Fibroblast of lung (primary cell): ENCODE data around the gene SF3B1. TPM values are rescaled to one million over a fixed set of nuclear protein-coding genes. Genes with fewer than 3 reads are reported as not detected.

Experiments
- DNase-seq, 2 donors: peaks; one replicate each; pipeline versions ENCODE4 v3.0.0 to v3.0.0-alpha.2; 2010; ENCODE audit warnings: low read depth in 2 of 2
- H2AFZ ChIP-seq: 2 replicates; pipeline ENCODE4 v1.5.1; 2012; ENCODE audit warnings: low read length, control low read depth, inconsistent platforms
- H3K27ac ChIP-seq: 2 replicates; pipeline ENCODE4 v1.5.1; 2011; ENCODE audit warnings: low read length, control low read depth; ENCODE audit not compliant: insufficient read depth
- H3K27me3 ChIP-seq: 2 replicates; pipeline ENCODE4 v1.5.1; 2011; ENCODE audit warnings: mild to moderate bottlenecking, low read length; ENCODE audit not compliant: control insufficient read depth, insufficient read depth
- H3K36me3 ChIP-seq: 2 replicates; pipeline ENCODE4 v1.5.1; 2011; ENCODE audit warnings: low read length; ENCODE audit not compliant: control insufficient read depth, insufficient read depth
- H3K4me1 ChIP-seq: 2 replicates; pipeline ENCODE4 v1.5.1; 2011; ENCODE audit warnings: low read length; ENCODE audit not compliant: control insufficient read depth, insufficient read depth; ENCODE audit errors: extremely low read depth
- H3K4me2 ChIP-seq: 2 replicates; pipeline ENCODE4 v1.5.1; 2011; ENCODE audit warnings: low read length, control low read depth; ENCODE audit not compliant: insufficient read depth; ENCODE audit errors: extremely low read depth
- H3K4me3 ChIP-seq, 4 experiments: fragments of 200-600 bp in 1 of 4; sonication (generic) in 1 of 4; replicated peaks in 1 of 4; 2 replicates each; pipeline ENCODE4 v1.5.1; 2011 to 2016; ENCODE audit warnings: low read length in 4 of 4, low read depth in 3 of 4, mild to moderate bottlenecking in 3 of 4, control low read depth in 2 of 4, inconsistent platforms in 1 of 4, mixed read lengths in 1 of 4; ENCODE audit not compliant: insufficient read depth in 1 of 4; ENCODE audit errors: control extremely low read depth in 1 of 4
- H3K79me2 ChIP-seq: 2 replicates; pipeline ENCODE4 v1.5.1; 2012; ENCODE audit warnings: mild to moderate bottlenecking, low read length, inconsistent platforms; ENCODE audit not compliant: control insufficient read depth, insufficient read depth
- H3K9ac ChIP-seq: 2 replicates; pipeline ENCODE4 v1.5.1; 2011; ENCODE audit warnings: mild to moderate bottlenecking, low read length, control low read depth; ENCODE audit not compliant: insufficient read depth
- H3K9me3 ChIP-seq: 2 replicates; pipeline ENCODE4 v1.5.1; 2012; ENCODE audit warnings: low read depth, low read length; ENCODE audit not compliant: control insufficient read depth, insufficient read depth
- H4K20me1 ChIP-seq: 2 replicates; pipeline ENCODE4 v1.5.1; 2011; ENCODE audit warnings: low read length; ENCODE audit not compliant: control insufficient read depth, insufficient read depth; ENCODE audit errors: extremely low read depth
- EZH2 ChIP-seq: IDR thresholded peaks from 2 replicates; pipeline ENCODE4 v1.5.1; 2012; ENCODE audit warnings: low read length, control low read depth, mild to moderate bottlenecking; ENCODE audit errors: missing control alignments
- polyA plus RNA-seq, 2 donors: library from polyadenylated mRNA; depleted of rRNA in 1 of 2; stranded (reverse) in 1 of 2; unstranded in 1 of 2; fragments of >200 nt; gene quantifications; 2 replicates each; pipeline ENCODE4 v1.2.1, GENCODE V29; 2011 to 2012; ENCODE audit warnings: missing spikeins in 1 of 2
- total RNA-seq: library from RNA; depleted of rRNA; stranded (reverse); fragments of >200 nt; gene quantifications from 2 replicates; pipeline ENCODE4 v1.2.1, GENCODE V29; 2014
- TF ChIP-seq, protein P1 (sequence below), 2 donors: IDR thresholded peaks in 1 of 2; conservative IDR thresholded peaks in 1 of 2; 1 replicate in 1 of 2; 2 replicates in 1 of 2; pipeline ENCODE4 v1.5.1; 2011 to 2012; ENCODE audit warnings: low read length in 2 of 2, control low read depth in 1 of 2, inconsistent platforms in 1 of 2, low read depth in 1 of 2, mild to moderate bottlenecking in 1 of 2

The SF3B1 gene
- total and polyA plus RNA-seq, 2 donors (not counting 1 experiment from before 2014, with no cell fraction given) = 195 to 509 TPM

DNA sequence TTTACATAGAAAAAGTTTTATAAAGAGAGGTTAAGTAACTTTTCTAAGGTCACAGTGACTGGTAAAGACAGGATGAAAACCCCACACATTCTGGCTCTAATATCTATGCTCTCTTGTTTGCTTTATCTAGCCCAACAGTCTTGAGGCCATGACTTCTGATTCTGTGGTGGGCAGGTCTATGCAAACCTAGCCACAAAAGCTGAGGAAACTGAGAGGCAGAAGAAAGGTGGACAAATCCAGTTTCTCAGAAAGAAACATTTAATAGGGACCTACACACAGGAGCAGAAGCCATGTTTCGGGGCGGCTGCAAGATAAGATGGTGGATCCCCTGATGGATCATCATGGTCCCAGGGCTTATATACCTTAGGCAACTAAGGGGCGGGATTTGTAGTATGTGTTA lies 43.0 kb upstream of the SF3B1 start:
- Histone ChIP-seq H3K27ac (no peak overlapping the region), H3K4me3 (no peak overlapping the region), H2AFZ (no peak overlapping the region), H3K36me3 (peaks cover 5% of the 10 kb centered on the region), H3K27me3 (no peaks in the 10 kb centered on the region), H3K9me3 (no peaks in the 10 kb centered on the region), H3K4me2 (no peak overlapping the region), H4K20me1 (no peaks in the 10 kb centered on the region), H3K9ac (no peak overlapping the region), H3K79me2 (no peaks in the 10 kb centered on the region), H3K4me1 (no peaks in the 10 kb centered on the region)
- TF ChIP-seq EZH2 = no peak
- TF ChIP-seq, protein P1, sequence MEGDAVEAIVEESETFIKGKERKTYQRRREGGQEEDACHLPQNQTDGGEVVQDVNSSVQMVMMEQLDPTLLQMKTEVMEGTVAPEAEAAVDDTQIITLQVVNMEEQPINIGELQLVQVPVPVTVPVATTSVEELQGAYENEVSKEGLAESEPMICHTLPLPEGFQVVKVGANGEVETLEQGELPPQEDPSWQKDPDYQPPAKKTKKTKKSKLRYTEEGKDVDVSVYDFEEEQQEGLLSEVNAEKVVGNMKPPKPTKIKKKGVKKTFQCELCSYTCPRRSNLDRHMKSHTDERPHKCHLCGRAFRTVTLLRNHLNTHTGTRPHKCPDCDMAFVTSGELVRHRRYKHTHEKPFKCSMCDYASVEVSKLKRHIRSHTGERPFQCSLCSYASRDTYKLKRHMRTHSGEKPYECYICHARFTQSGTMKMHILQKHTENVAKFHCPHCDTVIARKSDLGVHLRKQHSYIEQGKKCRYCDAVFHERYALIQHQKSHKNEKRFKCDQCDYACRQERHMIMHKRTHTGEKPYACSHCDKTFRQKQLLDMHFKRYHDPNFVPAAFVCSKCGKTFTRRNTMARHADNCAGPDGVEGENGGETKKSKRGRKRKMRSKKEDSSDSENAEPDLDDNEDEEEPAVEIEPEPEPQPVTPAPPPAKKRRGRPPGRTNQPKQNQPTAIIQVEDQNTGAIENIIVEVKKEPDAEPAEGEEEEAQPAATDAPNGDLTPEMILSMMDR (conservative IDR thresholded peaks at IDR 0.05 in 1 of 2, IDR thresholded peaks at IDR 0.05 in 1 of 2; ENCODE audit: low read depth in 1 of 2, low read length in 2 of 2) = no peak
- no peak for DNase-seq

DNA sequence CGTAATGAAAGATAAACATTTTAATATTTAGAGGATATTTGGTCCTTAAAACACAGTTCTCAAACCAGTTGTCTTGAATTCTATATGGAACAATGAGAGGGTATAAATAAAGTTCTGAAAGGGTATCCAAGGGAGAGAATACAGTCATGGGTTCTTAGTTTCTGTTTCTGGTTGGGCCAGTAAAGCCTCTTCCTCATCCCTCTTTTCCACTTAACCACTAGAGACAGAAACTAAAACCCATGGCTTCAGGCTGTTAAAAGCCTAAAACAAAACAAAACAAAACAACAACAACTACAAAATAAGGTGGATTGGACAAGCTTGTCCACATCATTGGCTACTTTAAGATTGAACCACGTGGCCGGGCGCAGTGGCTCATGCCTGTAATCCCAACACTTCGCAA lies 37.3 kb upstream of the SF3B1 start:
- H4K20me1 ChIP-seq = no peaks in the 10 kb centered on the region
- H3K9ac ChIP-seq = no peak overlapping the region
- no peak overlapping the region for H2AFZ ChIP-seq
- H3K27ac ChIP-seq = no peak overlapping the region
- H3K4me2 ChIP-seq = no peak overlapping the region
- H3K36me3 ChIP-seq = peaks cover 5% of the 10 kb centered on the region
- no peak for TF ChIP-seq EZH2
- TF ChIP-seq, protein P1 (conservative IDR thresholded peaks at IDR 0.05 in 1 of 2, IDR thresholded peaks at IDR 0.05 in 1 of 2; ENCODE audit: low read depth in 1 of 2, low read length in 2 of 2) = no peak
- no peaks in the 10 kb centered on the region for H3K79me2 ChIP-seq
- H3K9me3 ChIP-seq = no peaks in the 10 kb centered on the region
- no peaks in the 10 kb centered on the region for H3K4me1 ChIP-seq
- no peaks in the 10 kb centered on the region for H3K27me3 ChIP-seq
- no peak overlapping the region for H3K4me3 ChIP-seq
- DNase-seq = no peak

DNA sequence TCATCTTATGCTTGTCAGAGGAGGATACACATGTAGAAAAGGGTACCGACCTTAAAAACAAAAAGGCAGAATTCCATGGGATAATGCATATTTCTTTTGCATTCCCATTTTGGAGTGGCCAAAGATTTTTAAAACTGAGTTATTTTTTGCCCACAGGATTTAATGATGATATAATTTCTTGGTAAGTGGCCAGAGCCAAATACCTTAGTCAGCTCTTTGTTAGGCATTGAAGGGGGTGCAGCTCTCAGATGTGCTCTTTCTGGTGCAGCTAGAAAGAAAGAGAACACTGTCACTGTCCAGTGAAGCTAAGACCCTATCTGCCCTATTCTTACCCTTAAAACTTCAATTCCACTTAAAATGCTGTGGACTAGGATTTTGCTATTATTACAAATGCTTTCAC lies 29.3 kb upstream of the SF3B1 start:
- peak; percentile 28 to 49 for DNase-seq

More for the DNA sequence above, 29.3 kb upstream of the SF3B1 start:
- Histone ChIP-seq H4K20me1 (no peaks in the 10 kb centered on the region), H3K36me3 (peaks cover 10% of the 10 kb centered on the region), H3K27me3 (no peaks in the 10 kb centered on the region), H3K9ac (no peak overlapping the region), H2AFZ (no peak overlapping the region), H3K4me2 (no peak overlapping the region), H3K79me2 (peaks cover 22% of the 10 kb centered on the region), H3K9me3 (no peaks in the 10 kb centered on the region), H3K4me3 (no peak overlapping the region), H3K27ac (no peak overlapping the region), H3K4me1 (peaks cover 7% of the 10 kb centered on the region)
- no peak for TF ChIP-seq EZH2
- TF ChIP-seq, protein P1 (conservative IDR thresholded peaks at IDR 0.05 in 1 of 2, IDR thresholded peaks at IDR 0.05 in 1 of 2; ENCODE audit: low read depth in 1 of 2, low read length in 2 of 2) = no peak
